HepG2 (cell line): Measurements from ENCODE around the gene CHRNA3. TPM values are rescaled to one million over a fixed set of nuclear protein-coding genes. Genes with fewer than 3 reads are reported as not detected.

Experiments
- ATAC-seq: fragments of 200-7000 bp; cut with Tn5 transposase; 3 replicates; pipeline ENCODE4 v1.9.1; 2020; ENCODE audit warnings: mild to moderate bottlenecking, moderate library complexity
- BruUV-seq: library from RNA; stranded (reverse); fragments of 400-500 nt; replicated peaks from 2 replicates; lab custom pipeline; 2021; lab: Mats Ljungman, UMichigan
- CTCF ChIA-PET: fragments of 300-600 bp; formaldehyde crosslinking; extraction: SDS; loops from one replicate; lab custom pipeline; 2021; ENCODE audit warnings: low total read pairs, inconsistent platforms, low intra/inter-chr PET ratio; lab: Yijun Ruan, JAX
- POLR2A ChIA-PET: fragments of 350-600 bp; sonication (Branson Sonifier 250); formaldehyde crosslinking; loops from one replicate; lab custom pipeline; 2020; ENCODE audit warnings: antibody characterized with exemption, inconsistent platforms; lab: Yijun Ruan, JAX
- DNase-seq: peaks from one replicate; pipeline ENCODE4 v3.0.0-alpha.2; 2015; ENCODE audit warnings: low spot score
- FAIRE-seq: peaks from 3 replicates; lab custom pipeline; 2011; peaks lifted over from hg19 to GRCh38; lab: Jason Lieb, UNC
- H2AFZ ChIP-seq: one replicate; pipeline ENCODE4 v1.6.1; 2011; ENCODE audit warnings: low read length, inconsistent platforms
- H3K27ac ChIP-seq: fragments of 300-600 bp; 3 replicates; pipeline ENCODE4 v1.8.0; 2011; ENCODE audit warnings: mixed run types, mild to moderate bottlenecking, mixed read lengths, low read length, inconsistent platforms; ENCODE audit not compliant: insufficient read depth; ENCODE audit errors: extremely low read length
- H3K27me3 ChIP-seq, 2 experiments: fragments of 200-600 bp in 1 of 2; 2 replicates in 1 of 2; 3 replicates in 1 of 2; pipeline versions ENCODE4 v1.6.0 to v1.8.0; 2011; ENCODE audit warnings: low read length in 2 of 2, mild to moderate bottlenecking in 2 of 2, moderate library complexity in 2 of 2, inconsistent platforms in 1 of 2; ENCODE audit not compliant: insufficient read depth in 2 of 2, control insufficient read depth in 1 of 2
- H3K36me3 ChIP-seq, 2 experiments: fragments of 200-600 bp in 1 of 2; replicated peaks in 1 of 2; 2 replicates in 1 of 2; 3 replicates in 1 of 2; pipeline versions ENCODE4 v1.5.1 to v1.8.0; 2011; ENCODE audit warnings: low read length in 2 of 2, inconsistent platforms in 1 of 2; ENCODE audit not compliant: insufficient read depth in 2 of 2, control insufficient read depth in 1 of 2
- H3K4me1 ChIP-seq: 2 replicates; pipeline ENCODE4 v1.5.1; 2012; ENCODE audit warnings: low read length, inconsistent platforms; ENCODE audit not compliant: insufficient read depth
- H3K4me2 ChIP-seq: 2 replicates; pipeline ENCODE4 v1.6.0; 2011; ENCODE audit warnings: low read depth, low read length, inconsistent platforms
- H3K4me3 ChIP-seq, 3 experiments: fragments of 200-600 bp in 1 of 3; sonication (generic), shearing (Covaris generic) in 1 of 3; replicated peaks in 1 of 3; 2 replicates each; pipeline ENCODE4 v1.5.1; 2011 to 2016; ENCODE audit warnings: low read length in 3 of 3, inconsistent platforms in 2 of 3, low read depth in 2 of 3, mild to moderate bottlenecking in 2 of 3, control low read depth in 1 of 3, mixed read lengths in 1 of 3; ENCODE audit not compliant: insufficient read depth in 1 of 3
- H3K79me2 ChIP-seq: one replicate; pipeline ENCODE4 v1.6.1; 2011; ENCODE audit warnings: low read length, inconsistent platforms; ENCODE audit not compliant: insufficient read depth
- H3K9ac ChIP-seq: 2 replicates; pipeline ENCODE4 v1.6.0; 2011; ENCODE audit warnings: mild to moderate bottlenecking, low read depth, low read length, inconsistent platforms; ENCODE audit not compliant: insufficient read depth
- H3K9me3 ChIP-seq: 2 replicates; pipeline ENCODE4 v1.5.1; 2012; ENCODE audit warnings: mild to moderate bottlenecking, low read length
- H4K20me1 ChIP-seq: 2 replicates; pipeline ENCODE4 v1.6.0; 2011; ENCODE audit warnings: inconsistent platforms, mild to moderate bottlenecking, low read length, moderate library complexity; ENCODE audit not compliant: insufficient read depth
- TBP ChIP-seq: sonication (generic); formaldehyde crosslinking; IDR thresholded peaks from 2 replicates; pipeline ENCODE4 v1.5.0; 2020; ENCODE audit warnings: missing genetic modification reagents
- WGBS: methylation state at CpG from one replicate; pipeline ENCODE4 v1.1.6; 2017; ENCODE audit warnings: low lambda C conversion rate; 5-methylcytosine and 5-hydroxymethylcytosine counted together
- in situ Hi-C: cut with HindIII; loops from 2 replicates; pipeline ENCODE4 v1.10.0; 2017; ENCODE audit warnings: low pct_unique_long_range_greater_than_20kb; ENCODE audit not compliant: extremely low pct_ligation_motif_present
- intact Hi-C: fragments of 100-400 bp; cut with micrococcal nuclease; formaldehyde crosslinking; loops from one replicate; pipeline ENCODE4 v1.10.0; 2022; ENCODE audit not compliant: unreplicated experiment
- polyA plus RNA-seq, 8 experiments: library from polyadenylated mRNA; depleted of rRNA in 3 of 8; stranded (reverse) in 7 of 8; unstranded in 1 of 8; fragments of >200 nt; fragmentation: Illumina TruSeq in 4 of 8; extraction: Trizol in 4 of 8; gene quantifications; 2 replicates each; pipeline versions ENCODE4 v1.2.1 to v1.2.3, GENCODE V29; 2011 to 2016; ENCODE audit warnings: low read depth in 4 of 8, missing spikeins in 1 of 8, mixed read lengths in 1 of 8; ENCODE audit not compliant: insufficient read depth in 1 of 8
- total RNA-seq, 5 experiments: library from RNA; depleted of rRNA; stranded (reverse); fragments of >200 nt; fragmentation: Illumina TruSeq; extraction: Trizol; gene quantifications; 2 replicates each; pipeline ENCODE4 v1.2.3, GENCODE V29; 2016; ENCODE audit warnings: low read depth in 1 of 5
- TF ChIP-seq, protein P1 (sequence below): sonication (generic); formaldehyde crosslinking; IDR thresholded peaks from 2 replicates; pipeline ENCODE4 v1.5.0; 2020; ENCODE audit warnings: mild to moderate bottlenecking, missing genetic modification reagents, borderline replicate concordance

CHRNA3 gene
- total and polyA plus RNA-seq, 2 of the 13 experiments (the other 11 are each of a cell fraction or from before 2014, with no cell fraction given): not detected

DNA sequence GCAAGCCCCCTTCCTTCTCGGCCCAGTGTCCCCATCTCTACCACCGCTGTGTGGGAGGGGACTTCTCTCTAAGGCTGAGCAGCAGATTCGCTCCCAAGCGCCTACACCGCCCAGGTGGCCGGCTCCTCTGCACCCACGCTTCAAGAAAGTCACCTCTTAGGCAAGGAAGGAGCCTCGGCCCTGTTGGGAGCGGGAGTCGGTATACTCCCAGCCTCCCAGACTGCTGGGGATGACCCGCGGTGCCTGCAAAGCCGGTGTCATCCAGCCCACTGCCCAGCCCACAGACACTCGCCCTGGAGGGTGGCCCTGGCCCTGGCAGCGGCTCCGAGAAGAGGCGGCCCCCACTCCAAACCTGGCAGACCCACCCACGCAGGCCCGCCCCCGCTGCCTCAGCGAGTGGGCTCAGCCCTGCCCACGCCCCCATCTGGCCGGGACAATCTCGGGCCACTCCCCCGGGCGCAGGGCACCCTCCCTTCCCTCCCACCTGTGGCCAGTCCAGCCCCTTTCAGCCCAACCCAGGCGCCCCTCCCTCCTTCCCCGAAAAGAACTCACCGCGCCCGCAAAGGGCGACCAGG lies 19.8 kb upstream of the CHRNA3 start:
- FAIRE-seq: no peak
- TF ChIP-seq, protein P1, sequence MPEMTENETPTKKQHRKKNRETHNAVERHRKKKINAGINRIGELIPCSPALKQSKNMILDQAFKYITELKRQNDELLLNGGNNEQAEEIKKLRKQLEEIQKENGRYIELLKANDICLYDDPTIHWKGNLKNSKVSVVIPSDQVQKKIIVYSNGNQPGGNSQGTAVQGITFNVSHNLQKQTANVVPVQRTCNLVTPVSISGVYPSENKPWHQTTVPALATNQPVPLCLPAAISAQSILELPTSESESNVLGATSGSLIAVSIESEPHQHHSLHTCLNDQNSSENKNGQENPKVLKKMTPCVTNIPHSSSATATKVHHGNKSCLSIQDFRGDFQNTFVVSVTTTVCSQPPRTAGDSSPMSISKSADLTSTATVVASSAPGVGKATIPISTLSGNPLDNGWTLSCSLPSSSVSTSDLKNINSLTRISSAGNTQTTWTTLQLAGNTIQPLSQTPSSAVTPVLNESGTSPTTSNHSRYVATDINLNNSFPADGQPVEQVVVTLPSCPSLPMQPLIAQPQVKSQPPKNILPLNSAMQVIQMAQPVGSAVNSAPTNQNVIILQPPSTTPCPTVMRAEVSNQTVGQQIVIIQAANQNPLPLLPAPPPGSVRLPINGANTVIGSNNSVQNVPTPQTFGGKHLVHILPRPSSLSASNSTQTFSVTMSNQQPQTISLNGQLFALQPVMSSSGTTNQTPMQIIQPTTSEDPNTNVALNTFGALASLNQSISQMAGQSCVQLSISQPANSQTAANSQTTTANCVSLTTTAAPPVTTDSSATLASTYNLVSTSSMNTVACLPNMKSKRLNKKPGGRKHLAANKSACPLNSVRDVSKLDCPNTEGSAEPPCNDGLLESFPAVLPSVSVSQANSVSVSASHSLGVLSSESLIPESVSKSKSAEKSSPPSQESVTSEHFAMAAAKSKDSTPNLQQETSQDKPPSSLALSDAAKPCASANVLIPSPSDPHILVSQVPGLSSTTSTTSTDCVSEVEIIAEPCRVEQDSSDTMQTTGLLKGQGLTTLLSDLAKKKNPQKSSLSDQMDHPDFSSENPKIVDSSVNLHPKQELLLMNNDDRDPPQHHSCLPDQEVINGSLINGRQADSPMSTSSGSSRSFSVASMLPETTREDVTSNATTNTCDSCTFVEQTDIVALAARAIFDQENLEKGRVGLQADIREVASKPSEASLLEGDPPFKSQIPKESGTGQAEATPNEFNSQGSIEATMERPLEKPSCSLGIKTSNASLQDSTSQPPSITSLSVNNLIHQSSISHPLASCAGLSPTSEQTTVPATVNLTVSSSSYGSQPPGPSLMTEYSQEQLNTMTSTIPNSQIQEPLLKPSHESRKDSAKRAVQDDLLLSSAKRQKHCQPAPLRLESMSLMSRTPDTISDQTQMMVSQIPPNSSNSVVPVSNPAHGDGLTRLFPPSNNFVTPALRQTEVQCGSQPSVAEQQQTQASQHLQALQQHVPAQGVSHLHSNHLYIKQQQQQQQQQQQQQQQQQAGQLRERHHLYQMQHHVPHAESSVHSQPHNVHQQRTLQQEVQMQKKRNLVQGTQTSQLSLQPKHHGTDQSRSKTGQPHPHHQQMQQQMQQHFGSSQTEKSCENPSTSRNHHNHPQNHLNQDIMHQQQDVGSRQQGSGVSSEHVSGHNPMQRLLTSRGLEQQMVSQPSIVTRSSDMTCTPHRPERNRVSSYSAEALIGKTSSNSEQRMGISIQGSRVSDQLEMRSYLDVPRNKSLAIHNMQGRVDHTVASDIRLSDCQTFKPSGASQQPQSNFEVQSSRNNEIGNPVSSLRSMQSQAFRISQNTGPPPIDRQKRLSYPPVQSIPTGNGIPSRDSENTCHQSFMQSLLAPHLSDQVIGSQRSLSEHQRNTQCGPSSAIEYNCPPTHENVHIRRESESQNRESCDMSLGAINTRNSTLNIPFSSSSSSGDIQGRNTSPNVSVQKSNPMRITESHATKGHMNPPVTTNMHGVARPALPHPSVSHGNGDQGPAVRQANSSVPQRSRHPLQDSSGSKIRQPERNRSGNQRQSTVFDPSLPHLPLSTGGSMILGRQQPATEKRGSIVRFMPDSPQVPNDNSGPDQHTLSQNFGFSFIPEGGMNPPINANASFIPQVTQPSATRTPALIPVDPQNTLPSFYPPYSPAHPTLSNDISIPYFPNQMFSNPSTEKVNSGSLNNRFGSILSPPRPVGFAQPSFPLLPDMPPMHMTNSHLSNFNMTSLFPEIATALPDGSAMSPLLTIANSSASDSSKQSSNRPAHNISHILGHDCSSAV (CRISPR knock-in tag): no peak
- no peak for TF ChIP-seq TBP
- H3K9ac ChIP-seq: no peak overlapping the region
- no peak for DNase-seq
- ChIA-PET CTCF (no interaction called here), POLR2A (no interaction called here)
- no peak overlapping the region for H3K4me3 ChIP-seq
- no peak overlapping the region for H2AFZ ChIP-seq
- ATAC-seq: no peak
- no peaks in the 10 kb centered on the region for H3K9me3 ChIP-seq
- no peaks in the 10 kb centered on the region for H3K36me3 ChIP-seq
- no TSS peak for BruUV-seq
- 37% methylated on average over 8 of the region's 32 CpGs for WGBS
- H3K27me3 ChIP-seq: no peaks in the 10 kb centered on the region; a peak in 2 of 5 replicates
- H3K79me2 ChIP-seq: no peaks in the 10 kb centered on the region
- in situ Hi-C loops (no loop called here), intact Hi-C loops (no loop called here)
- H3K4me1 ChIP-seq: no peaks in the 10 kb centered on the region
- 0 out of 2 replicates have a peak, but pooled peaks cover 2% of the 10 kb centered on the region for H4K20me1 ChIP-seq
- H3K4me2 ChIP-seq: no peak overlapping the region
- H3K27ac ChIP-seq: no peak overlapping the region
